DND-41 (cell line): Measurements from ENCODE around the gene HPCAL1.

Experiments used
- ATAC-seq: fragments of 200-7000 bp; cut with Tn5 transposase; 3 replicates; pipeline ENCODE4 v1.9.1; 2021; ENCODE audit warnings: low read depth; ENCODE audit not compliant: insufficient read depth
- DNase-seq: peaks from one replicate; pipeline ENCODE4 v3.0.0-alpha.2; 2020
- H2AFZ ChIP-seq: 2 replicates; pipeline ENCODE4 v1.6.0; 2012; ENCODE audit warnings: low read depth, low read length
- H3K27ac ChIP-seq: 2 replicates; pipeline ENCODE4 v1.5.1; 2012; ENCODE audit warnings: low read length, inconsistent platforms
- H3K27me3 ChIP-seq: fragments of 200-600 bp; sonication (generic); 2 replicates; pipeline ENCODE4 v1.6.0; 2012; ENCODE audit warnings: low read length, mild to moderate bottlenecking, inconsistent platforms; ENCODE audit not compliant: insufficient read depth, poor library complexity
- H3K36me3 ChIP-seq: 2 replicates; pipeline ENCODE4 v1.5.1; 2012; ENCODE audit warnings: low read length, inconsistent platforms; ENCODE audit not compliant: insufficient read depth
- H3K4me1 ChIP-seq: 2 replicates; pipeline ENCODE4 v1.5.1; 2012; ENCODE audit warnings: mild to moderate bottlenecking, low read length; ENCODE audit not compliant: insufficient read depth
- H3K4me2 ChIP-seq: 2 replicates; pipeline ENCODE4 v1.6.0; 2012; ENCODE audit warnings: mild to moderate bottlenecking, moderate library complexity, low read length, inconsistent platforms; ENCODE audit not compliant: insufficient read depth
- H3K4me3 ChIP-seq, 2 experiments: fragments of 200-600 bp in 1 of 2; shearing (Covaris generic) in 1 of 2; 2 replicates each; pipeline ENCODE4 v1.5.1; 2012 to 2016; ENCODE audit warnings: inconsistent platforms in 2 of 2, low read length in 2 of 2, mild to moderate bottlenecking in 2 of 2, low read depth in 1 of 2, moderate library complexity in 1 of 2
- H3K79me2 ChIP-seq: 2 replicates; pipeline ENCODE4 v1.6.0; 2012; ENCODE audit warnings: low read length, inconsistent platforms; ENCODE audit not compliant: insufficient read depth
- H3K9ac ChIP-seq: 2 replicates; pipeline ENCODE4 v1.6.0; 2012; ENCODE audit warnings: low read depth, mild to moderate bottlenecking, inconsistent platforms, low read length, moderate library complexity
- H3K9me3 ChIP-seq: 2 replicates; pipeline ENCODE4 v1.5.1; 2012; ENCODE audit warnings: low read length, moderate library complexity, mild to moderate bottlenecking, inconsistent platforms; ENCODE audit not compliant: insufficient read depth, severe bottlenecking
- H4K20me1 ChIP-seq: 2 replicates; pipeline ENCODE4 v1.6.0; 2012; ENCODE audit warnings: low read length; ENCODE audit not compliant: insufficient read depth
- CTCF ChIP-seq: IDR thresholded peaks from 2 replicates; pipeline ENCODE4 v1.5.1; 2012; ENCODE audit warnings: borderline replicate concordance, low read length, moderate library complexity, mild to moderate bottlenecking; ENCODE audit not compliant: poor library complexity, severe bottlenecking; ENCODE audit errors: extremely low read depth
- EZH2 ChIP-seq: IDR thresholded peaks from 3 replicates; pipeline ENCODE4 v1.6.1; 2012; ENCODE audit warnings: borderline replicate concordance, low read depth, mild to moderate bottlenecking, moderate library complexity, low read length, inconsistent platforms; ENCODE audit not compliant: severe bottlenecking

Gene HPCAL1

GRCh38 chr2:10333247-10333613, 30.5 kb downstream of the HPCAL1 start:
- Histone ChIP-seq H3K9ac (no peak overlapping the region), H3K79me2 (no peaks in the 10 kb centered on the region), H2AFZ (no peak overlapping the region), H3K4me2 (no peak overlapping the region), H4K20me1 (peaks cover 24% of the 10 kb centered on the region; the same call in 1 of the 2 replicates), H3K4me1 (peaks cover 25% of the 10 kb centered on the region), H3K36me3 (no peaks in the 10 kb centered on the region), H3K27ac (no peak overlapping the region), H3K4me3 (no peak overlapping the region), H3K9me3 (no peaks in the 10 kb centered on the region), H3K27me3 (no peaks in the 10 kb centered on the region)
- TF ChIP-seq CTCF, result no peak
- TF ChIP-seq EZH2, result no peak
- DNase-seq (no peak), ATAC-seq (no peak)

- H3K9me3 ChIP-seq, result no peaks in the 10 kb centered on the region
- no peak overlapping the region for H3K9ac ChIP-seq
- no peak for TF ChIP-seq EZH2
- no peak for TF ChIP-seq CTCF
- no peak overlapping the region for H3K27ac ChIP-seq
- no peak overlapping the region for H3K4me2 ChIP-seq
- H3K36me3 ChIP-seq, result no peaks in the 10 kb centered on the region
- peaks cover 25% of the 10 kb centered on the region for H3K4me1 ChIP-seq
- no peaks in the 10 kb centered on the region for H3K79me2 ChIP-seq
- ATAC-seq (no peak), DNase-seq (no peak)
- H3K27me3 ChIP-seq, result no peaks in the 10 kb centered on the region
- no peak overlapping the region for H3K4me3 ChIP-seq
- peaks cover 27% of the 10 kb centered on the region; the same call in 1 of the 2 replicates for H4K20me1 ChIP-seq
- no peak overlapping the region for H2AFZ ChIP-seq
Observed at GRCh38 chr2:10333966-10334365, 31.3 kb downstream of the HPCAL1 start.

GRCh38 chr2:10335046-10335840, 32.5 kb downstream of the HPCAL1 start:
- H3K4me2 ChIP-seq, result no peak overlapping the region
- peaks cover 18% of the 10 kb centered on the region for H3K4me1 ChIP-seq
- no peaks in the 10 kb centered on the region for H3K36me3 ChIP-seq
- no peaks in the 10 kb centered on the region for H3K79me2 ChIP-seq
- no peaks in the 10 kb centered on the region for H3K27me3 ChIP-seq
- peaks cover 24% of the 10 kb centered on the region; the same call in 1 of the 2 replicates for H4K20me1 ChIP-seq
- no peak overlapping the region for H3K4me3 ChIP-seq
- H3K27ac ChIP-seq, result no peak overlapping the region
- TF ChIP-seq EZH2, result no peak
- TF ChIP-seq CTCF, result no peak
- DNase-seq (no peak), ATAC-seq (no peak)
- no peak overlapping the region for H2AFZ ChIP-seq
- H3K9me3 ChIP-seq, result no peaks in the 10 kb centered on the region
- no peak overlapping the region for H3K9ac ChIP-seq
